ENCODE measurements around the gene CSKMT. TPM values are rescaled to one million over a fixed set of nuclear protein-coding genes. Genes with fewer than 3 reads are reported as not detected.

The CSKMT gene
- total RNA-seq, 1 donor from 2014 or later = 26.4 TPM

DNA sequence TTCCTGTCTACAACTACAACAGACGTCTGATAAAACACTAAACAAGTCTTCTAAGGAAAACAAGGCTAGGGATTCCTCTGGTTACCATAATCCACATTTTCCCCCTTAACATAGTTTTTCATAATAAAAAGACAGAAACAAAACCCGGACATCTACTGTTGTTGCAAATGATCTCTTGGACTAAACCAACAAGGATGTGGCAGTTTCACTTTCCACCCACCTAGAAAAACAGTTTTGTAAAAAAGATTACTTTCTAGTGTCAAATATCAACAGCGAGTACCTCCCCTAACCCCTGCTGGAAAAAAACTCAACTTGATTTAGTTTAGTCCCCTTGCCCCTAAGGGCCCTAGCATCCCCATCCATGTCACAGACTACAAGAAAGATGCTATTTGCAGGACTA, 47.7 kb downstream of the CSKMT start:
- intact Hi-C loops (cut with micrococcal nuclease) = no loop called here

DNA sequence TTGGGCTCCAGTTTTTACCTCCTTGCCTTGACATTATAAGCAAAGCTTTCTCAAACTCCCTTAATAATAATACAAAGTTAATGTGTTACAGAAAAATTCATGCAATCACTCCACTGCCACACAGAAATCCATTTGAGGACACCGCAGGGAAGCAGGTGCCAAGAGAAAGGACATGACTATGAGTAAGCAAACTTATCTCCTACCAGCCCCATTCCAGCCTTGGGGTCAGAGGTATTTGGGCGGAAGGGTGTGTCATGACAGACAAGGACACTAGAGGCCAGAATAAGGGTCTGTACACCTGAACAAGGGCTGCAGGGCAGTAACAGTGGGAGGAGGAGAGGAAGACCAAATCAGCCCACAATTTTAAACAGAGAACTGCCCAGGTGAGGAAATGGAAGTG, 48.2 kb downstream of the CSKMT start:
- intact Hi-C loops (cut with micrococcal nuclease) = no loop called here

DNA sequence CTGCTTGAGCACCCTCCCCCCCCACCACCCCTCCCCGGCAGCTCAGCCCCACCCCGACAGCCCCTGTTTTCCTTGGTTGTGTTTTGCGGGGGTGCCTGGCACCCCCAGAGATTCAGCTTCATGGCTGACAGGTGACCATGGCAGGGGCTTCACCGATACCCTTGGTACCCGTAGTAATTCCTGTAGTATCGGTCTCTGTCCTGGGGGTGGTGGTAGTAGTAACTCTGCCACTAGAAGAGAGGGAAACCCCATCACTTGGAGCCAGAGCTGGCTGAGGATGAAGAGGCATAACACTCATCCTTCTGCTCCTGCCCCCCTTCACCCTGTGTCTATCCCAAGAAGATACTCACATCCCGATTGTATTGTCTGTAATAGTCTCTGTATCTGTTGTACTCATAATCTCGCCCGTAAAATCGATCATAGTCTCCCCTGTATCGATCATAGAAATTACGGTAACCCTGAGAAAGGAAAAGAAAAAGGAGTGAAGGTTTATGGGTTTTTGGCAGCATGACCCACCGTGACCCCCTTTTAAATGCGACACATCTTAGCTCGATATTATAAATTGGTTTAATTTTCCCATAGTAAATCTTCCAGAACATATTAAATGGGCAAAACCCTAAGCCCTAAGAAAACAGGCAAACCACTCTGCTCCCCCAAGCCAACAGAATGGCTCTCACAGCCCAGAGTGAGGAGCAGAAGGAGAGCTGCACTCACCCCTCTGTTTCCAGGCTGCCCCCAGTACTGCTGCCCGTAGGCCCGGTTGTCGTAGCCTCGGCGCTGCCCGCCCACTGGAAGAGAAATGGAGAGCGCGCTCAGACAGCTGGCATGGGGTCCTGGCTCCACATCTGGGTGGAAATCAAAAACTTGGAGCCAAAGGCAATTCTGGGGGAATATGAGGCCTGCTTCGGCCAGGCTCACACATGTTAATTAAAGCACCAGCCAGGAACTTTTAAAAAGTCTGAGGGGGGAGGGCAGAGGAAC, 50.3 kb downstream of the CSKMT start:
- intact Hi-C loops (cut with micrococcal nuclease) = no loop called here

DNA sequence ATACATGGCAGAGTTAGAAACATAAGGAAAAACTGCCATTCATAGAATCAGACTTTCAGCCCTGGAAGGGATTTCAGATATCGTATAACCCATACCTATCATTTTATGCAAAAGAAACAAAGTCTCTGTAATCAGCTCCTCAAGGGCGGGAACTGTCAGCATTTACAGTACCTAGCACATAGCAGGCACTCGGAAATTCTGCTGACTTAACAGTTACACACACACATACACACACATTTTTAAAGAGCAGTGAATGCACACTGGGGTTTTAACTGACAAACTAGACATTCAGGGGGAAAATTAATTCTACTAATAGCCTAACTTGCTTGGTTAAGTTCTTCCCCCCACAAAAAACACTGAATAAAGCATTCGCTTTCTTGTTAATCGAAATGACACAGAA, 51.1 kb downstream of the CSKMT start:
- intact Hi-C loops (cut with micrococcal nuclease) = no loop called here

DNA sequence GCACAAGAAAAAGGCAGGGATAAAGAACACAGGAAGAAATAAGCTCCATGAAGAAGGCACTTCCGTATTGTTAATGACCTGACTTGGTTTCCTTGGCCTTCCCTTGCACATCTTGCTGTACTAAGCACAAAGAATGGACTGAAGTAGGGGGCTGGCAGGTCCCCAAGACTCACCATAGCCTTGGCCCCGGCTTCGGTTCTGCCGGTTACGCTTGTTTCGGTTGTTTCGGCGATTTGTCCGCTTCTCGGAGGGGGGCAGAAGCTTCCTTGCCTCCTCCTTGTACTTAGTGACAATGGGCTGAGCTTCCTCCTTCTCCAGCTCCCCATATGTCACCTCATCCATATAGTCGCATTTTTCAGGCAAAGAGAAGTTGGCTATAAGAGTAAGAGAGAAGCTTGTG, 51.7 kb downstream of the CSKMT start:
- intact Hi-C loops (cut with micrococcal nuclease) = no loop called here

Other genes with a start within 250 kb of the CSKMT start
- not detected in 2 replicates for gene SCGB1A1, start 246.3 kb upstream of the CSKMT start, total RNA-seq
- 359 and 362 TPM in 2 replicates for gene AHNAK, start 118.5 kb upstream of the CSKMT start, total RNA-seq
- gene EEF1G, start 91.4 kb upstream of the CSKMT start, total RNA-seq = 1,061 and 1,072 TPM in 2 replicates
- 24.2 and 31.3 TPM in 2 replicates for gene TUT1, start 73.8 kb upstream of the CSKMT start, total RNA-seq
- gene MTA2, start 63.4 kb upstream of the CSKMT start, total RNA-seq = 235 and 238 TPM in 2 replicates
- 141 and 150 TPM in 2 replicates for gene EML3, start 52.5 kb upstream of the CSKMT start, total RNA-seq
- 1.1 and 2.7 TPM in 2 replicates for gene ROM1, start 52.1 kb upstream of the CSKMT start, total RNA-seq
- 70.6 and 77.1 TPM in 2 replicates for gene B3GAT3, start 43.3 kb upstream of the CSKMT start, total RNA-seq
- gene GANAB, start 18.7 kb upstream of the CSKMT start, total RNA-seq = 285 and 289 TPM in 2 replicates
- gene INTS5, start 12.0 kb upstream of the CSKMT start, total RNA-seq = 31.4 and 32.3 TPM in 2 replicates
- gene C11orf98, start 102 bp upstream of the CSKMT start, total RNA-seq = 110 and 112 TPM in 2 replicates
- gene UQCC3, start 6.4 kb downstream of the CSKMT start, total RNA-seq = 7.8 and 8.0 TPM in 2 replicates
- 18.3 and 20.9 TPM in 2 replicates for gene LBHD1, start 7.0 kb downstream of the CSKMT start, total RNA-seq
- gene UBXN1, start 13.8 kb downstream of the CSKMT start, total RNA-seq = 126 and 127 TPM in 2 replicates
- gene LRRN4CL, start 24.2 kb downstream of the CSKMT start, total RNA-seq = 0.17 and 0.20 TPM in 2 replicates
- 34.4 and 35.0 TPM in 2 replicates for gene BSCL2, start 42.1 kb downstream of the CSKMT start, total RNA-seq
- not detected in 2 replicates for gene GNG3, start 42.4 kb downstream of the CSKMT start, total RNA-seq
- gene HNRNPUL2, start 62.1 kb downstream of the CSKMT start, total RNA-seq = 63.6 and 64.3 TPM in 2 replicates
- 49.8 and 51.5 TPM in 2 replicates for gene TTC9C, start 63.2 kb downstream of the CSKMT start, total RNA-seq
- gene ZBTB3, start 88.8 kb downstream of the CSKMT start, total RNA-seq = 13.8 and 14.0 TPM in 2 replicates
- gene POLR2G, start 96.3 kb downstream of the CSKMT start, total RNA-seq = 108 and 112 TPM in 2 replicates
- gene TAF6L, start 106.1 kb downstream of the CSKMT start, total RNA-seq = 22.2 and 23.8 TPM in 2 replicates
- gene TMEM179B, start 122.1 kb downstream of the CSKMT start, total RNA-seq = 48.8 and 53.1 TPM in 2 replicates
- gene TMEM223, start 126.7 kb downstream of the CSKMT start, total RNA-seq = 17.6 and 18.4 TPM in 2 replicates
- 97.3 and 97.4 TPM in 2 replicates for gene NXF1, start 140.1 kb downstream of the CSKMT start, total RNA-seq
- gene STX5, start 166.7 kb downstream of the CSKMT start, total RNA-seq = 45.9 and 50.5 TPM in 2 replicates
- not detected in 2 replicates for gene TEX54, start 167.5 kb downstream of the CSKMT start, total RNA-seq
- gene WDR74, start 174.3 kb downstream of the CSKMT start, total RNA-seq = 81.3 and 82.3 TPM in 2 replicates
- 202 and 204 TPM in 2 replicates for gene SLC3A2, start 215.6 kb downstream of the CSKMT start, total RNA-seq